Breast epithelium (tissue), 4 donors: Measurements from ENCODE around the gene ACRBP. TPM values are rescaled to one million over a fixed set of nuclear protein-coding genes. Genes with fewer than 3 reads are reported as not detected.
A peak's percentile ranks its signal among the peaks of the same experiment; 100 is the strongest.

Experiments used
- DNase-seq, 2 donors: peaks; one replicate each; pipeline ENCODE4 v3.0.0-alpha.2; 2019; ENCODE audit warnings: low spot score in 2 of 2
- H3K27ac ChIP-seq, 2 donors: fragments of 200-600 bp; sonication (generic) in 1 of 2; one replicate each; pipeline ENCODE4 v1.5.1; 2016 to 2019; ENCODE audit warnings: mild to moderate bottlenecking in 1 of 2
- H3K27me3 ChIP-seq, 2 donors: fragments of 200-600 bp; sonication (generic) in 1 of 2; one replicate each; pipeline versions ENCODE4 v1.5.1 to v1.6.0; 2017 to 2019; ENCODE audit warnings: control low read depth in 1 of 2, mild to moderate bottlenecking in 1 of 2
- H3K36me3 ChIP-seq: fragments of 200-600 bp; one replicate; pipeline ENCODE4 v1.5.1; 2019
- H3K4me1 ChIP-seq, 2 donors: fragments of 200-600 bp; sonication (generic); one replicate each; pipeline ENCODE4 v1.5.1; 2016 to 2019; ENCODE audit warnings: control low read depth in 1 of 2
- H3K4me3 ChIP-seq, 3 donors: fragments of 200-600 bp; sonication (generic); 1 replicate in 2 of 3; 2 replicates in 1 of 3; pipeline ENCODE4 v1.5.1; 2016 to 2019; ENCODE audit warnings: mild to moderate bottlenecking in 3 of 3, moderate library complexity in 2 of 3
- H3K9me3 ChIP-seq, 2 donors: fragments of 200-600 bp; sonication (generic) in 1 of 2; one replicate each; pipeline ENCODE4 v1.5.1; 2016 to 2019; ENCODE audit warnings: control low read depth in 1 of 2
- POLR2A ChIP-seq: fragments of 450-650 bp; IDR thresholded peaks from one replicate; pipeline ENCODE4 v1.6.1; 2016; ENCODE audit warnings: antibody characterized with exemption, mild to moderate bottlenecking, moderate library complexity
- POLR2AphosphoS5 ChIP-seq, 3 donors: sonication (generic); formaldehyde crosslinking; IDR thresholded peaks; one replicate each; pipeline ENCODE4 v1.6.1; 2017; ENCODE audit warnings: antibody characterized with exemption in 3 of 3
- intact Hi-C: fragments of 100-400 bp; cut with DNase I; formaldehyde crosslinking; loops from one replicate; pipeline ENCODE4 v1.15.1; 2023; ENCODE audit warnings: low total_unique reads
- total RNA-seq, 3 donors: library from RNA; depleted of rRNA; stranded (reverse); fragments of >200 nt; gene quantifications; one replicate each; pipeline ENCODE4 v1.1.0, GENCODE V29; 2016
- TF ChIP-seq, protein P1 (sequence below), 3 donors: fragments of 450-650 bp; IDR thresholded peaks; one replicate each; pipeline ENCODE4 v1.5.1; 2016 to 2017; ENCODE audit warnings: antibody characterized with exemption in 3 of 3, mild to moderate bottlenecking in 3 of 3, moderate library complexity in 3 of 3

The ACRBP gene
- total RNA-seq, 3 donors from 2014 or later, result 0.59 to 2.4 (median 0.66) TPM

DNA sequence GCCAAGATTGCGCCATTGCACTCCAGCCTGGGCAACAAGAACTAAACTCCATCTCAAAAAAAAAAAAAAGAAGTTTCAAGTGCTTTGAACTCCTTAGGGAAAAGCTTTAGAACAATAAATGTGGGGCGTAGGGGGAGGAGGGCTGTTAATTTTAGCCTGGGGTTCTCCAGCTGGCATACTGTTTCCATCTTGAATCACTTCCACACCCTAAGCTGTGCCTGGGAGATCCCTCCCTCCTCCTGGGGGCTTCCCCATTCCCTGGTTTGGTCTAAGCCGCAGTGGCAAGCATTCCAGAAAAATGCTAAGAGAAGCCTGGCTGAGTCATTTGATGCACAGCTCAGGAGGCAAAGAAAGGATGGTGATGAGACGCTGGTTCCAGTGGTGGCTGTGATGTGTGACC, 44.2 kb upstream of the ACRBP start:
- Histone ChIP-seq H3K4me1 (peaks cover 3 to 18% of the 10 kb centered on the region in 2 donors), H3K9me3 (no peaks in the 10 kb centered on the region), H3K27me3 (peaks cover 0 to 5% of the 10 kb centered on the region in 2 donors), H3K36me3 (no peaks in the 10 kb centered on the region), H3K27ac (no peak overlapping the region), H3K4me3 (no peak overlapping the region)
- DNase-seq, result no peak
- TF ChIP-seq POLR2A, result no peak
- TF ChIP-seq POLR2AphosphoS5 (IDR thresholded peaks at IDR 0.05), result no peak
- TF ChIP-seq, protein P1, sequence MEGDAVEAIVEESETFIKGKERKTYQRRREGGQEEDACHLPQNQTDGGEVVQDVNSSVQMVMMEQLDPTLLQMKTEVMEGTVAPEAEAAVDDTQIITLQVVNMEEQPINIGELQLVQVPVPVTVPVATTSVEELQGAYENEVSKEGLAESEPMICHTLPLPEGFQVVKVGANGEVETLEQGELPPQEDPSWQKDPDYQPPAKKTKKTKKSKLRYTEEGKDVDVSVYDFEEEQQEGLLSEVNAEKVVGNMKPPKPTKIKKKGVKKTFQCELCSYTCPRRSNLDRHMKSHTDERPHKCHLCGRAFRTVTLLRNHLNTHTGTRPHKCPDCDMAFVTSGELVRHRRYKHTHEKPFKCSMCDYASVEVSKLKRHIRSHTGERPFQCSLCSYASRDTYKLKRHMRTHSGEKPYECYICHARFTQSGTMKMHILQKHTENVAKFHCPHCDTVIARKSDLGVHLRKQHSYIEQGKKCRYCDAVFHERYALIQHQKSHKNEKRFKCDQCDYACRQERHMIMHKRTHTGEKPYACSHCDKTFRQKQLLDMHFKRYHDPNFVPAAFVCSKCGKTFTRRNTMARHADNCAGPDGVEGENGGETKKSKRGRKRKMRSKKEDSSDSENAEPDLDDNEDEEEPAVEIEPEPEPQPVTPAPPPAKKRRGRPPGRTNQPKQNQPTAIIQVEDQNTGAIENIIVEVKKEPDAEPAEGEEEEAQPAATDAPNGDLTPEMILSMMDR (IDR thresholded peaks at IDR 0.05), result no peak
- intact Hi-C loops, result no loop called here

DNA sequence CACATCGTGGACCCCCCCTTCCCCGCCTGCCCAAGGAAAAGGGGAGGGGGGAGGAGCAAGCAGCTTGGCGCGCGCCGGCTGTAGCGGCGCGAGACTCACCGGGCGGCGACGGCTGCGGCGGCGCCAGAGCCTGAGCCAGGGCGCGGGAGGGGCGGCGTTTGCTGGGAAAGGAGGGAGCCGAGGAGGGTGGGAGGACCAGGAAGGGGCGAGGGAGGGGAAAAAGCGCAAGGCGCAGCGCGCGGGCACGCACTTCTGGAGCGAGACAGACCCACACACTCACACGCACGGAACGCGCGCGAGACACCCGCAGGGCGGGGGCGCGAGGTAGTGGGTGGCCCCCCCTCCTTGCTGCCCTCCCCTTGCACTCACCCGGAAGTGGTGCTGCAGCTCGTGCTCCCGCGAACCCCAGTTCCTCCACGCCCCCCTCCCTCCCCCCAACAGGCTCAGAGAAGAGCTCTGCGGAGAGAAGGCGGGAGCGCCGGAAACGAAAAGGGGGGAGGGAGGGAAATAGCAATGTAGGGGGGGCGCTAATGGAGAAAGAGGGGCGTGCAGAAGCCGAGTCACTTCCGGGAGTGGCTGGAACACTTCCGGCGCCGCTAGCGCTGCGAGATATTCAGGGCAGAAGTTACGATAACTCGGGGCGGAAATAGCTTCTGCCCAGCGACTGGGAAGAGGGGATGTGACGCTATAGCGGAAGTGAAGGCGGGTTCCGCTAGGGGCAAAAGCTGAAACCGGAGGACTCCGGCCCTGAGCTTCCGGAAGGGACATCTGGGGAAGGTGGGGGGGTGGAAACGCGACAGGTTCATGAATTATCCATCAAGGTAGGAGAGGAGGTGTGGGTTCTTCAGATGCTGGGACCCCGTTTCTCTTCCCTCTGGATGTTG, 42.0 kb upstream of the ACRBP start, which contains the start of gene ZNF384:
ZNF384 (minus strand) TSS at position 377 of the 884 bp plus-strand sequence. CDS start 9,855 bp downstream, outside the sequence.
- TF ChIP-seq POLR2AphosphoS5 (IDR thresholded peaks at IDR 0.05) (peak; percentile 87 to 93 (median 90)), POLR2A (peak; percentile 31)
- TF ChIP-seq, protein P1 (IDR thresholded peaks at IDR 0.05), result peak; percentile 39 to 76 (median 55)
- DNase-seq, result peak; percentile 95 to 97
- Histone ChIP-seq H3K4me3 (peak within 1 kb of the TSS; percentile 80 to 99 (median 97)), H3K27me3 (no peaks in the 10 kb centered on the region), H3K27ac (peak within 1 kb of the TSS; percentile 98 to 99), H3K9me3 (no peaks in the 10 kb centered on the region), H3K4me1 (peaks cover 3 to 18% of the 10 kb centered on the region in 2 donors), H3K36me3 (no peaks in the 10 kb centered on the region)
- intact Hi-C loops, result loop anchor here (2.0 kb wide), 1 partner anchor 34 kb away; no protein-coding TSS in a partner anchor

DNA sequence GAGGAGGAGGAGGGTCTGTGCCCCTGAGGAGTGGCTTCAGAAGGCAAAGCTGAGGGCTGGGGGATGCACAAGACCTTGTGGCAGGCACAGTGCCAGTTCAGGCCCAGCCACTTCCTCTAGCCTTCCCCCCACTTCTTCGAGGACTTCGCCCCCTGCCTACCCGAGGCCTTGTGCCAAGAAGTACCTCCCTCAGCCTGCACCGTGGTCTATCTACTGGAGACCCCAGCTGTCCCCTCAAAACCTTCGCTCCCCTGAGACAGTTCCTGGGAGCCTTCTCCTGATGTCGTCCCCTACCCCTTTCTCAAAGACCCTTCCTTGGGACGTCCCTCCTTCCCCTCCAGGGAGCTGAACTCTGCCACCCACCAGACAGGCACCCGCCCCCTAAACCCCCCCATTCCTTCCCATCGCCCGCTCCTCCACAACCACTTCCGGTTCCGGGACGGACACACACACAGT, 41.3 kb upstream of the ACRBP start:
- Histone ChIP-seq H3K27ac (peak overlapping the region; percentile 98 to 99), H3K36me3 (no peaks in the 10 kb centered on the region), H3K27me3 (no peaks in the 10 kb centered on the region), H3K9me3 (no peaks in the 10 kb centered on the region), H3K4me1 (peaks cover 3 to 18% of the 10 kb centered on the region in 2 donors), H3K4me3 (peak overlapping the region; percentile 80 to 99 (median 97))
- TF ChIP-seq, protein P1 (IDR thresholded peaks at IDR 0.05), result no peak
- TF ChIP-seq POLR2AphosphoS5 (IDR thresholded peaks at IDR 0.05) (peak in 1 of 3 donors; percentile 15), POLR2A (no peak)
- peak in 1 of 2 donors; percentile 26 for DNase-seq
- intact Hi-C loops, result loop anchor here (2.0 kb wide), 1 partner anchor 34 kb away; no protein-coding TSS in a partner anchor

DNA sequence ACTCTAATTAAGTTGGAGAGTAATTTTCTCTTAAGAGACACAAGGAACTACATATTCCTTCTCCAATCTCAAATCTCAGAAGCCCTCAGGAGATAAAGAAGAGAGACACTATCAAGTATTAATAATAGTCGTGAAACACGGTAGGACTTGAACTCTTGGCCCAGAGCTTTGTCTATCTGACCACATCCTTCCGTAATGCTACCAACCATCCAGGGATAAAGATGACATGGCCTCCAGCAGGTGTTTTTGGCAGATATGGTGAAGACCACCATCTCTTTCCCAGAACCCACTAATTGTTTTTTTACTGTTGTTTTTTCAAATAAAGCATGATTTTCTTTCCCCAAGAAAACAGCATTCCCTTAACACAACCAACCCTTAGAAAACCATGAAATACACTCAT, 38.6 kb upstream of the ACRBP start:
- Histone ChIP-seq H3K4me3 (no peak overlapping the region), H3K4me1 (peaks cover 3 to 18% of the 10 kb centered on the region in 2 donors), H3K27me3 (no peaks in the 10 kb centered on the region), H3K27ac (no peak overlapping the region), H3K36me3 (no peaks in the 10 kb centered on the region), H3K9me3 (no peaks in the 10 kb centered on the region)
- intact Hi-C loops, result no loop called here
- no peak for TF ChIP-seq POLR2AphosphoS5 (IDR thresholded peaks at IDR 0.05)
- TF ChIP-seq, protein P1 (IDR thresholded peaks at IDR 0.05), result no peak
- TF ChIP-seq POLR2A, result no peak
- DNase-seq, result no peak

DNA sequence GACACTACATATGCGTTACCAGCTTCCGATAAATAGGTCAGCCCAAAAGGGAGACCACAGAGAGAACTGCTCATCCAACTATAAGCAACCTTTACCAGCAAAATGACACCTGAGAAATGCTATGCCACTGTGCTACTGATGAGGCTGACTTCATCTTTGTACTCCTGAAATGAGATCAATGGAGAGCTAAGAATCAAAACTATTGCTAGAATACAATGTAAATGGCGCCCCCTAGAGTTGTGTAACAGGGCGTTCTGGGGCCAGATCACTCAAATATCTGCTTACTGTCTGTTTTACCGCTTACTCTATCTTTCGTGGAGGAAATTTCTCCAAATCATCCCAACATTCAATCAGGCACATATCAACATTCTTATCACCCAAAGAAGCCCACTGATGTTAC, 37.4 kb upstream of the ACRBP start:
- intact Hi-C loops, result no loop called here
- TF ChIP-seq, protein P1 (IDR thresholded peaks at IDR 0.05), result peak in 2 of 3 donors; percentile 13 to 18
- TF ChIP-seq POLR2A, result no peak
- Histone ChIP-seq H3K36me3 (no peaks in the 10 kb centered on the region), H3K27ac (no peak overlapping the region), H3K4me1 (peaks cover 3 to 13% of the 10 kb centered on the region in 2 donors), H3K4me3 (no peak overlapping the region), H3K27me3 (no peaks in the 10 kb centered on the region), H3K9me3 (no peaks in the 10 kb centered on the region)
- no peak for DNase-seq
